WTC11 (cell line): ENCODE measurements around the gene PDK1. TPM values are rescaled to one million over a fixed set of nuclear protein-coding genes. Genes with fewer than 3 reads are reported as not detected.

ENCODE experiments used
- ATAC-seq: fragments of 200-7000 bp; cut with Tn5 transposase; 2 replicates; pipeline ENCODE4 v1.10.0; 2021; ENCODE audit warnings: mild to moderate bottlenecking, moderate library complexity
- CTCF ChIA-PET: fragments of 300-600 bp; sonication (Branson Sonifier 250); formaldehyde crosslinking; loops from one replicate; lab custom pipeline; 2021; ENCODE audit warnings: antibody characterized with exemption; lab: Charles Lee
- POLR2A ChIA-PET: fragments of 350-600 bp; sonication (Branson Sonifier 250); formaldehyde crosslinking; loops from one replicate; lab custom pipeline; 2021; ENCODE audit warnings: antibody characterized with exemption; lab: Charles Lee
- DNase-seq: peaks from one replicate; pipeline ENCODE4 v3.0.0; 2021; ENCODE audit warnings: low spot score
- H3K27ac Mint-ChIP-seq: 2 replicates; pipeline ENCODE4 v1.8.0; 2021; ENCODE audit warnings: mixed read lengths
- H3K27me3 Mint-ChIP-seq: 2 replicates; pipeline ENCODE4 v1.8.0; 2021; ENCODE audit warnings: low read depth, mild to moderate bottlenecking, moderate library complexity, mixed read lengths
- H3K36me3 Mint-ChIP-seq: 2 replicates; pipeline ENCODE4 v1.8.0; 2021; ENCODE audit warnings: mixed read lengths
- H3K4me1 Mint-ChIP-seq: 2 replicates; pipeline ENCODE4 v1.8.0; 2022; ENCODE audit warnings: mixed read lengths
- H3K4me3 Mint-ChIP-seq: 2 replicates; pipeline ENCODE4 v1.8.0; 2021; ENCODE audit warnings: mild to moderate bottlenecking, moderate library complexity, mixed read lengths
- H3K9me3 Mint-ChIP-seq: 2 replicates; pipeline ENCODE4 v1.8.0; 2021; ENCODE audit warnings: mixed read lengths
- ATF1 ChIP-seq: sonication (generic); formaldehyde crosslinking; IDR thresholded peaks from 2 replicates; pipeline ENCODE4 v1.8.1; 2023; ENCODE audit warnings: mild to moderate bottlenecking, moderate library complexity, missing genetic modification reagents
- ETV6 ChIP-seq: sonication (generic); formaldehyde crosslinking; IDR thresholded peaks from 2 replicates; pipeline ENCODE4 v1.8.1; 2022; ENCODE audit warnings: mild to moderate bottlenecking, missing genetic modification reagents
- FOXJ3 ChIP-seq: sonication (generic); formaldehyde crosslinking; IDR thresholded peaks from 2 replicates; pipeline ENCODE4 v1.9.0; 2021; ENCODE audit warnings: missing genetic modification reagents, mild to moderate bottlenecking, borderline replicate concordance
- FOXK1 ChIP-seq: sonication (generic); formaldehyde crosslinking; IDR thresholded peaks from 2 replicates; pipeline ENCODE4 v1.8.0; 2022; ENCODE audit warnings: mild to moderate bottlenecking, moderate library complexity, missing genetic modification reagents
- FOXP1 ChIP-seq: sonication (generic); formaldehyde crosslinking; IDR thresholded peaks from 2 replicates; pipeline ENCODE4 v1.8.0; 2022; ENCODE audit warnings: missing genetic modification reagents, mild to moderate bottlenecking, moderate library complexity, borderline replicate concordance
- GRHL2 ChIP-seq: fragments of 250-450 bp; sonication (Bioruptor Pico); IDR thresholded peaks from 2 replicates; pipeline ENCODE4 v1.8.0; 2022; ENCODE audit warnings: mild to moderate bottlenecking, moderate library complexity; ENCODE audit not compliant: insufficient replicate concordance, severe bottlenecking
- HMGA2 ChIP-seq: fragments of 250-450 bp; sonication (Bioruptor Pico); IDR thresholded peaks from 2 replicates; pipeline ENCODE4 v1.4.0; 2021; ENCODE audit warnings: mild to moderate bottlenecking, moderate library complexity
- NFE2L1 ChIP-seq: sonication (generic); formaldehyde crosslinking; IDR thresholded peaks from 2 replicates; pipeline ENCODE4 v1.8.1; 2023; ENCODE audit warnings: missing genetic modification reagents
- NR1H2 ChIP-seq: sonication (generic); formaldehyde crosslinking; IDR thresholded peaks from 2 replicates; pipeline ENCODE4 v1.9.0; 2021; ENCODE audit warnings: mild to moderate bottlenecking, moderate library complexity, missing genetic modification reagents
- NR2C2 ChIP-seq: sonication (generic); formaldehyde crosslinking; IDR thresholded peaks from 2 replicates; pipeline ENCODE4 v1.8.0; 2022; ENCODE audit warnings: mild to moderate bottlenecking, missing genetic modification reagents
- NR3C1 ChIP-seq: sonication (generic); formaldehyde crosslinking; conservative IDR thresholded peaks from 2 replicates; pipeline ENCODE4 v1.8.1; 2023; ENCODE audit warnings: low read depth, mild to moderate bottlenecking, missing genetic modification reagents
- PRRX2 ChIP-seq: fragments of 250-450 bp; sonication (Bioruptor Pico); IDR thresholded peaks from 2 replicates; pipeline ENCODE4 v1.8.0; 2021; ENCODE audit warnings: mild to moderate bottlenecking
- RORB ChIP-seq: fragments of 250-450 bp; sonication (Bioruptor Pico); IDR thresholded peaks from 2 replicates; pipeline ENCODE4 v1.9.0; 2021; ENCODE audit warnings: mild to moderate bottlenecking
- SMAD3 ChIP-seq: sonication (generic); formaldehyde crosslinking; IDR thresholded peaks from 2 replicates; pipeline ENCODE4 v1.8.0; 2022; ENCODE audit warnings: missing genetic modification reagents, mild to moderate bottlenecking, borderline replicate concordance
- SOX15 ChIP-seq: fragments of 250-450 bp; sonication (Bioruptor Pico); IDR thresholded peaks from 2 replicates; pipeline ENCODE4 v1.9.0; 2021; ENCODE audit warnings: mild to moderate bottlenecking
- TCF7 ChIP-seq: sonication (generic); formaldehyde crosslinking; IDR thresholded peaks from 2 replicates; pipeline ENCODE4 v1.8.0; 2022; ENCODE audit warnings: mild to moderate bottlenecking, low read depth, missing genetic modification reagents, moderate library complexity
- ZNF416 ChIP-seq: fragments of 250-450 bp; sonication (Bioruptor Pico); IDR thresholded peaks from 2 replicates; pipeline ENCODE4 v1.9.0; 2021; ENCODE audit warnings: mild to moderate bottlenecking, inconsistent platforms
- ZNF671 ChIP-seq: fragments of 250-450 bp; sonication (Bioruptor Pico); IDR thresholded peaks from 2 replicates; pipeline ENCODE4 v1.8.0; 2021; ENCODE audit warnings: mild to moderate bottlenecking
- total RNA-seq: library from RNA; stranded (reverse); gene quantifications from 3 replicates; pipeline ENCODE4 v1.2.3, GENCODE V29; 2021
- TF ChIP-seq, protein P1 (sequence below): sonication (generic); formaldehyde crosslinking; IDR thresholded peaks from 2 replicates; pipeline ENCODE4 v1.8.1; 2022; ENCODE audit warnings: mild to moderate bottlenecking, missing genetic modification reagents, moderate library complexity, borderline replicate concordance
- TF ChIP-seq, protein P2 (sequence below): sonication (generic); formaldehyde crosslinking; IDR thresholded peaks from 2 replicates; pipeline ENCODE4 v1.8.0; 2022; ENCODE audit warnings: mild to moderate bottlenecking, missing genetic modification reagents
- TF ChIP-seq, protein P3 (sequence below): sonication (generic); formaldehyde crosslinking; IDR thresholded peaks from 2 replicates; pipeline ENCODE4 v1.8.1; 2022; ENCODE audit warnings: mild to moderate bottlenecking, moderate library complexity, missing genetic modification reagents
- TF ChIP-seq, protein P4 (sequence below): sonication (generic); formaldehyde crosslinking; IDR thresholded peaks from 2 replicates; pipeline ENCODE4 v1.8.1; 2023; ENCODE audit warnings: mild to moderate bottlenecking, moderate library complexity, missing genetic modification reagents
- TF ChIP-seq, protein P5 (sequence below): sonication (generic); formaldehyde crosslinking; conservative IDR thresholded peaks from 2 replicates; pipeline ENCODE4 v1.8.1; 2023; ENCODE audit warnings: mild to moderate bottlenecking, low read depth, missing genetic modification reagents, moderate library complexity
- TF ChIP-seq, protein P6 (sequence below): sonication (generic); formaldehyde crosslinking; IDR thresholded peaks from 2 replicates; pipeline ENCODE4 v1.8.0; 2022; ENCODE audit warnings: mild to moderate bottlenecking, missing genetic modification reagents
- TF ChIP-seq, protein P7 (sequence below): sonication (generic); formaldehyde crosslinking; IDR thresholded peaks from 2 replicates; pipeline ENCODE4 v1.8.1; 2023; ENCODE audit warnings: mild to moderate bottlenecking, missing genetic modification reagents, moderate library complexity

The PDK1 gene
- total RNA-seq, 1 experiment from 2014 or later: 22.9 TPM

DNA sequence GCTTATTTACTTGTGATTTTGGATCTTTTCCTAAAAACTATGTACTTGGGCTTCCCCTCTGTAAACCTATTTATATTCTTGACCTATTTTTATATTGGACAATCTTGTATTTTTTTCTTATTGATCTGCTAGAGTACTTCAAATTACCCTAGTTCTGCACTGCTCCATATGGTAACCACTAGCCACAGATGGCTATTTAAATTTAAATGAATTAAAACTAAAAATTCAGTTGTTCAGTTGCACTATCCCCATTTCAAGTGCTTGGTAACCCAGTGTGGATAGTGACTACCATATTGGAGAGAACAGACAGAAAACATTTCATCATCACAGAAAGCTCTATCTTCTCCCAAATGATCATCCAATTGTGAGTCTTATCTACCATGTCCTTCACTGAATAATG is 74.3 kb downstream of the PDK1 start:
- POLR2A ChIA-PET: no interaction called here
- Mint-ChIP-seq H3K27me3 (no peaks in the 10 kb centered on the region), H3K9me3 (peaks cover 8% of the 10 kb centered on the region), H3K4me1 (no peaks in the 10 kb centered on the region), H3K4me3 (no peak overlapping the region), H3K36me3 (peaks cover 12% of the 10 kb centered on the region)
- no peak for ATAC-seq
- CTCF ChIA-PET: interaction anchor here (1.4 kb wide), 1 partner anchor 44 kb away, joined by 10 read pairs; no protein-coding TSS in a partner anchor
- DNase-seq: no peak
- TF ChIP-seq, protein P1, sequence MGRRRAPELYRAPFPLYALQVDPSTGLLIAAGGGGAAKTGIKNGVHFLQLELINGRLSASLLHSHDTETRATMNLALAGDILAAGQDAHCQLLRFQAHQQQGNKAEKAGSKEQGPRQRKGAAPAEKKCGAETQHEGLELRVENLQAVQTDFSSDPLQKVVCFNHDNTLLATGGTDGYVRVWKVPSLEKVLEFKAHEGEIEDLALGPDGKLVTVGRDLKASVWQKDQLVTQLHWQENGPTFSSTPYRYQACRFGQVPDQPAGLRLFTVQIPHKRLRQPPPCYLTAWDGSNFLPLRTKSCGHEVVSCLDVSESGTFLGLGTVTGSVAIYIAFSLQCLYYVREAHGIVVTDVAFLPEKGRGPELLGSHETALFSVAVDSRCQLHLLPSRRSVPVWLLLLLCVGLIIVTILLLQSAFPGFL (CRISPR knock-in tag): no peak
- TF ChIP-seq NR2C2 (CRISPR knock-in tag): no peak
- TF ChIP-seq, protein P2, sequence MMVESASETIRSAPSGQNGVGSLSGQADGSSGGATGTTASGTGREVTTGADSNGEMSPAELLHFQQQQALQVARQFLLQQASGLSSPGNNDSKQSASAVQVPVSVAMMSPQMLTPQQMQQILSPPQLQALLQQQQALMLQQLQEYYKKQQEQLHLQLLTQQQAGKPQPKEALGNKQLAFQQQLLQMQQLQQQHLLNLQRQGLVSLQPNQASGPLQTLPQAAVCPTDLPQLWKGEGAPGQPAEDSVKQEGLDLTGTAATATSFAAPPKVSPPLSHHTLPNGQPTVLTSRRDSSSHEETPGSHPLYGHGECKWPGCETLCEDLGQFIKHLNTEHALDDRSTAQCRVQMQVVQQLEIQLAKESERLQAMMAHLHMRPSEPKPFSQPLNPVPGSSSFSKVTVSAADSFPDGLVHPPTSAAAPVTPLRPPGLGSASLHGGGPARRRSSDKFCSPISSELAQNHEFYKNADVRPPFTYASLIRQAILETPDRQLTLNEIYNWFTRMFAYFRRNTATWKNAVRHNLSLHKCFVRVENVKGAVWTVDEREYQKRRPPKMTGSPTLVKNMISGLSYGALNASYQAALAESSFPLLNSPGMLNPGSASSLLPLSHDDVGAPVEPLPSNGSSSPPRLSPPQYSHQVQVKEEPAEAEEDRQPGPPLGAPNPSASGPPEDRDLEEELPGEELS (CRISPR knock-in tag): no peak
- no peak for TF ChIP-seq SOX15
- TF ChIP-seq NFE2L1: no peak
- TF ChIP-seq GRHL2 (CRISPR knock-in tag): no peak
- no peak for TF ChIP-seq ATF1 (CRISPR knock-in tag)
- no peak for TF ChIP-seq TCF7 (CRISPR knock-in tag)
- no peak for TF ChIP-seq FOXJ3
- TF ChIP-seq, protein P3, sequence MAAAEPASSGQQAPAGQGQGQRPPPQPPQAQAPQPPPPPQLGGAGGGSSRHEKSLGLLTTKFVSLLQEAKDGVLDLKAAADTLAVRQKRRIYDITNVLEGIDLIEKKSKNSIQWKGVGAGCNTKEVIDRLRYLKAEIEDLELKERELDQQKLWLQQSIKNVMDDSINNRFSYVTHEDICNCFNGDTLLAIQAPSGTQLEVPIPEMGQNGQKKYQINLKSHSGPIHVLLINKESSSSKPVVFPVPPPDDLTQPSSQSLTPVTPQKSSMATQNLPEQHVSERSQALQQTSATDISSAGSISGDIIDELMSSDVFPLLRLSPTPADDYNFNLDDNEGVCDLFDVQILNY (CRISPR knock-in tag): no peak
- TF ChIP-seq, protein P4, sequence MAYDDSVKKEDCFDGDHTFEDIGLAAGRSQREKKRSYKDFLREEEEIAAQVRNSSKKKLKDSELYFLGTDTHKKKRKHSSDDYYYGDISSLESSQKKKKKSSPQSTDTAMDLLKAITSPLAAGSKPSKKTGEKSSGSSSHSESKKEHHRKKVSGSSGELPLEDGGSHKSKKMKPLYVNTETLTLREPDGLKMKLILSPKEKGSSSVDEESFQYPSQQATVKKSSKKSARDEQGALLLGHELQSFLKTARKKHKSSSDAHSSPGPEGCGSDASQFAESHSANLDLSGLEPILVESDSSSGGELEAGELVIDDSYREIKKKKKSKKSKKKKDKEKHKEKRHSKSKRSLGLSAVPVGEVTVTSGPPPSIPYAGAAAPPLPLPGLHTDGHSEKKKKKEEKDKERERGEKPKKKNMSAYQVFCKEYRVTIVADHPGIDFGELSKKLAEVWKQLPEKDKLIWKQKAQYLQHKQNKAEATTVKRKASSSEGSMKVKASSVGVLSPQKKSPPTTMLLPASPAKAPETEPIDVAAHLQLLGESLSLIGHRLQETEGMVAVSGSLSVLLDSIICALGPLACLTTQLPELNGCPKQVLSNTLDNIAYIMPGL (CRISPR knock-in tag): no peak
- TF ChIP-seq, protein P5, sequence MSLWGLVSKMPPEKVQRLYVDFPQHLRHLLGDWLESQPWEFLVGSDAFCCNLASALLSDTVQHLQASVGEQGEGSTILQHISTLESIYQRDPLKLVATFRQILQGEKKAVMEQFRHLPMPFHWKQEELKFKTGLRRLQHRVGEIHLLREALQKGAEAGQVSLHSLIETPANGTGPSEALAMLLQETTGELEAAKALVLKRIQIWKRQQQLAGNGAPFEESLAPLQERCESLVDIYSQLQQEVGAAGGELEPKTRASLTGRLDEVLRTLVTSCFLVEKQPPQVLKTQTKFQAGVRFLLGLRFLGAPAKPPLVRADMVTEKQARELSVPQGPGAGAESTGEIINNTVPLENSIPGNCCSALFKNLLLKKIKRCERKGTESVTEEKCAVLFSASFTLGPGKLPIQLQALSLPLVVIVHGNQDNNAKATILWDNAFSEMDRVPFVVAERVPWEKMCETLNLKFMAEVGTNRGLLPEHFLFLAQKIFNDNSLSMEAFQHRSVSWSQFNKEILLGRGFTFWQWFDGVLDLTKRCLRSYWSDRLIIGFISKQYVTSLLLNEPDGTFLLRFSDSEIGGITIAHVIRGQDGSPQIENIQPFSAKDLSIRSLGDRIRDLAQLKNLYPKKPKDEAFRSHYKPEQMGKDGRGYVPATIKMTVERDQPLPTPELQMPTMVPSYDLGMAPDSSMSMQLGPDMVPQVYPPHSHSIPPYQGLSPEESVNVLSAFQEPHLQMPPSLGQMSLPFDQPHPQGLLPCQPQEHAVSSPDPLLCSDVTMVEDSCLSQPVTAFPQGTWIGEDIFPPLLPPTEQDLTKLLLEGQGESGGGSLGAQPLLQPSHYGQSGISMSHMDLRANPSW: no peak
- TF ChIP-seq, protein P6, sequence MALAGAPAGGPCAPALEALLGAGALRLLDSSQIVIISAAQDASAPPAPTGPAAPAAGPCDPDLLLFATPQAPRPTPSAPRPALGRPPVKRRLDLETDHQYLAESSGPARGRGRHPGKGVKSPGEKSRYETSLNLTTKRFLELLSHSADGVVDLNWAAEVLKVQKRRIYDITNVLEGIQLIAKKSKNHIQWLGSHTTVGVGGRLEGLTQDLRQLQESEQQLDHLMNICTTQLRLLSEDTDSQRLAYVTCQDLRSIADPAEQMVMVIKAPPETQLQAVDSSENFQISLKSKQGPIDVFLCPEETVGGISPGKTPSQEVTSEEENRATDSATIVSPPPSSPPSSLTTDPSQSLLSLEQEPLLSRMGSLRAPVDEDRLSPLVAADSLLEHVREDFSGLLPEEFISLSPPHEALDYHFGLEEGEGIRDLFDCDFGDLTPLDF: no peak
- TF ChIP-seq, all 79 proteins: peak for 0
- no peak overlapping the region for H3K27ac Mint-ChIP-seq

DNA sequence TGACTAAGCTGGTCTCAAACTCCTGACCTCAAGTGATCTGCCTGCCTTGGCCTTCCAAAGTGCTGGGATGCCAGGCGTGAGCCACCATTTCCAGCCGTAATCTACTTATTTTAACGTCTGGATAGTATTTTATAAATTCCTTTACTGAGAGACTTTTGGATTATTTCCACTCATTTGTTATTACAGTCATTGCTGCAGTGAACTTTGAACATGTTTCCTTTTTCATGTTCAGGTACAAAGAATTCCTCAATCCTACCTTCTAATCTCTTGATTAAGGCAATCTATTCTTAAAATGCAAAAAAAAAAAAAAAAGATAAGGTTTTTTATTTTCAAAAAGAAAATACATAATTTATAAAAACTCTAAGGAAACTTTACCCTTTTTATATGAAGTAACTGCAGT is 78.6 kb downstream of the PDK1 start:
- POLR2A ChIA-PET: no interaction called here
- Mint-ChIP-seq H3K27me3 (no peaks in the 10 kb centered on the region), H3K27ac (no peak overlapping the region)
- TF ChIP-seq PRRX2 (CRISPR knock-in tag): no peak
- TF ChIP-seq, protein P7, sequence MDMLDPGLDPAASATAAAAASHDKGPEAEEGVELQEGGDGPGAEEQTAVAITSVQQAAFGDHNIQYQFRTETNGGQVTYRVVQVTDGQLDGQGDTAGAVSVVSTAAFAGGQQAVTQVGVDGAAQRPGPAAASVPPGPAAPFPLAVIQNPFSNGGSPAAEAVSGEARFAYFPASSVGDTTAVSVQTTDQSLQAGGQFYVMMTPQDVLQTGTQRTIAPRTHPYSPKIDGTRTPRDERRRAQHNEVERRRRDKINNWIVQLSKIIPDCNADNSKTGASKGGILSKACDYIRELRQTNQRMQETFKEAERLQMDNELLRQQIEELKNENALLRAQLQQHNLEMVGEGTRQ (CRISPR knock-in tag): no peak
- no peak for TF ChIP-seq SMAD3
- TF ChIP-seq NR1H2 (CRISPR knock-in tag): no peak
- no peak for TF ChIP-seq FOXK1 (CRISPR knock-in tag)
- no peak for TF ChIP-seq ETV6
- TF ChIP-seq, protein P4 (CRISPR knock-in tag): no peak
- no peak for TF ChIP-seq HMGA2 (CRISPR knock-in tag)
- no peak for TF ChIP-seq NR3C1 (CRISPR knock-in tag)
- no peak for TF ChIP-seq ZNF416
- no peak for TF ChIP-seq ZNF671 (CRISPR knock-in tag)
- no peak for TF ChIP-seq FOXP1 (CRISPR knock-in tag)
- no peak for TF ChIP-seq RORB (CRISPR knock-in tag)

More for the DNA sequence above, 78.6 kb downstream of the PDK1 start:
- DNase-seq (no peak), ATAC-seq (no peak)
- Mint-ChIP-seq H3K4me1 (peaks cover 8% of the 10 kb centered on the region), H3K9me3 (peaks cover 7% of the 10 kb centered on the region), H3K36me3 (0 out of 2 replicates have a peak, but pooled peaks cover 3% of the 10 kb centered on the region), H3K4me3 (no peak overlapping the region)
- CTCF ChIA-PET: no interaction called here
